ENCODE data around the gene POLR1A. TPM values are rescaled to one million over a fixed set of nuclear protein-coding genes. Genes with fewer than 3 reads are reported as not detected.

POLR1A gene
- polyA plus RNA-seq, 1 donor: 24.7 TPM

DNA sequence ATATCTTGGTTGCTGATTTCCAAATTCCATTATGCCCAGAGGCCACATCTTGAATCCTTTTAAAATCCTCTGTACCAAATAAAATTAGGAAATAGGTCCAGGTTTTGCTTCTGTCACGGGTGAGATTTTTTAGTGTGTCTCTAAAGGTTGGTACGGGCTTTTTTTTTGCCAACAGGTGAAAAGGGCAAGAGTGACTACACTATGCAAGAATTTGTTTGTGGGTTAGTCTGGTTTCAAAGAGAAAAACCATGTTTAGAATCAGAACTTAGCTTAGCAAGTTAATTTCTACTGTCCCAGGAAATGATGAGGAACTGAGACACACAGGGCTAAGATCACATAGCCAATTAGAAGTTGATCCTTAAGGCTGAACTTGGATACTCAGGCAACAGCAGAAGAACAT is 41.7 kb downstream of the POLR1A start:
- no peak for DNase-seq

DNA sequence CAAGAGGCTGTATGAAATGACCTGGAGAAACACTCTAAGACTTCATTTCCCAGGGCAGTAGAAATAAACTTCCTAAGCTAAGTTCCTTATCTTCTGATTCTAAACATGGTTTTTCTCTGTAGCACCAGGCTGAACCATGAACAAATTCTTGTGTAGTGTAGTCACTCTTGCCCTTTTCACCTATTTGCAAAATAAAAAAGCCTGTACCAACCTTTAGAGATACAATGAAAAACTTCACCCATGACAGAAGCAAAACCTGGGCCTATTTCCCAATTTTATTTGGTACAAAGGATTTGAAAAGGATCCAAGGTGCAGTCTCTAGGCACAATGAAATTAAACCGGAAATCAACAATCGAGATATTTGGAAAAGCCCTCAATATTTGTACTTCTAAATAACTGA is 43.6 kb downstream of the POLR1A start:
- DNase-seq: no peak

DNA sequence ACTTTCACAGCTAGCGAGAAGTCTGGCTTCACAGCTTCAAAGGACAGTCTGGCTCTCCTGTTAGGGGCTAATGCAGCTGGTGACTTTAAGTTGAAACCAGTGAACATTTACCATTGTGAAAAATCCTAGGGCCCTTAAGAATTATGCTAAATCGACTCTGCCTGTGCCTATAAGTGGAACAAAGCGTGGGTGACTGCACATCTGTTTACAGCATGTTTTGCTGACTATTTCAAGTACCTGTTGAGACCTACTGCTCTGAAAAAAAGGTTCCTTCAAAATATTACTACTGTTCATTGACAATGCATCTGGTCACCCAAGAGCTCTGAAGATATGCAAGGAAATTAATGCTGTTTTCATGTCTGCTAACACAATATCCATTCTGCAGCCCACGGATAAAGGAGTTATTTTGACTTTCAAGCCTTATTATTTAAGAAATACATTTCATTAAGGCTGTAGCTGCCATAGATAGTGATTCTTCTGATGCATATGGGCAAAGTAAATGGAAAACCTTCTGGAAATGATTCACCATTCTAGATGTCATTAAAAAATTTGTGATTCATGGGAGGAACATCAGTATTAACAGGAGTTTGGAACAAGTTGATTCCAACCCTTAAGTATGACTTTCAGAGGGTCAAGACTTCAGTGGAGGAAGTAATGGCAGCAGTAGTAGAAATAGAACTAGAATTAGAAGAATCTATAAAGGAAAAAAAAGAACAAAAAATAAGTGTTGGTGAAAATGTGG is 48.9 kb downstream of the POLR1A start:
- no peak for DNase-seq

DNA sequence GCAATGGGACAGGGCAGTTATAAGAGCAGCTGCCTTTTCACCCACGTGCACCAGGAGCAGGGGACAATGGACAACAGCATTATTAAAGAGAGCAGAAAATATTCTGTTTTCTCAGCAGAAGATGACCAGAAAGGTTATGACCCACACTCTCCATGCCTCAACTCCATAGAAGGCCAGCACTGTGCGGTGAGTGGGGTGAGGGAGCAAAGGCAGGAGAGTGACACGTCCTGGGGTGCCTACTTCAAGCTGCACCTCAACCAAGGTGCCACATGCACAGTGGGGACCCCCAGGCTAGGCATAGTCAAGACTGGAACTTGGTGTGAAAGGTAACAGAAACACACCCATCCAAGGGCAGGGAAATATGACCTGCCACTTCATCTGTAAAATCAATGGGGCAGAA is 50.4 kb downstream of the POLR1A start:
- no peak for DNase-seq

DNA sequence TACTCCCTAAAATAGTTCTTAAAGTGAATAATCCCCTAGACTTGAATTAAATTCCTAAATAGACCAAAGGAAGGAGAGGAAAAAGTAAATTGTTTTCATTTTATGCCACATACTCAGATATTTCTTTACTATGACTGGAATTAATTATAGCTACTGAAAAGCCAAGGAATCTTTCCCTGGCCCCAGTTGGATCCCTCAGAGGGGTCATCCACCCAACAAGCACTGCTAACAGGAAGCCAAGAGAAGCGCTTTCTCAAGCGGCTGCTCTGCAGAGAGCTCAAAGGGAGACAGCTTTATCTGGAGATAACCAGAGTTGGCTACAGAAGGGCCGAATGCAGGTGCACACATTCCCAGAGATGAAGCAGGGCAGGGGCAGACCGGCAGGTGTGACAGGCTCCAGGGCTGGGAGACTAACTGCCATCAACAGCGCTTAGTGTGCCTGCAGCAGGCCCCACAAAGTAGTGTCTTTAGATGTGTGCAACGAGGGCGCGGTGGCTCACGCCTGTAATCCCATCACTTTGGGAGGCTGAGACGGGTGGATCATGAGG is 51.1 kb downstream of the POLR1A start:
- no peak for DNase-seq

DNA sequence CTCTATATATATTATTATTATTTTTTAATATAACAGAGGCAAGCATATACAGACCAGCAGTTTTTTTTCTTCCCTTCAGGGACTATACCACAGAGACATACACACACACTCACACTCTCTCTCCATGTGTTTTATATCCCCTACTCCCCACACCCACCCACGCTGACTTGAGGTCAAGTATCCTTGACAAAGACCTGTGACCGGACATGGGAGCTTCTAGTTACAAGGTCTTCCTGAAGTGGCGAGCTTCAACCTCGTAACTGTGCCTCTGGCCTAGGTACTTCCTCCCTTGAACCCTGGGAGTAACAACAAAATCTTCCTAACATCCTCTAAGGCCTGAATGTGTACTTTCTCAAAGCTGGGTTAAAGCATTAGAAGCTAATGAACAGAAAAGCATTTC is 52.5 kb downstream of the POLR1A start:
- no peak for DNase-seq

DNA sequence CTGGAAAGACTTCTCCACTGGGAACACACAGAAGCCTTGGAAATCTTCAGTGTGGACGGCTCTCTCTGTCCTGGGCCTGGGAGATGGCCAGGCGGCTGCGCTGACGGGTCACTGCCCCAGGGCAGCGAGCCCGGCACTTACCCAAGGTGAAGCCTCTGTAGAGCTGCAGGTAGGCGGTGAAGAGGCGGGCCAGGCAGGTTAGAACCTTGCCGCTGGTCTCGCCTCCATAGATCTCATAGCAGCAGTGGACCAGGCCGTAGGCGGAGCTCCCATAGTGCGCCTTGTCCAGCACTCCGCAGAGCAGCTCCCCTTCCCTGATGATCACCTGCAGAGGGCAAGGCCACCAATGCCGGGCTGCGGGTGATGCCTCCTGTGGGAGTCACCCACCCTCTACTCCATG is 53.0 kb downstream of the POLR1A start:
- no peak for DNase-seq

DNA sequence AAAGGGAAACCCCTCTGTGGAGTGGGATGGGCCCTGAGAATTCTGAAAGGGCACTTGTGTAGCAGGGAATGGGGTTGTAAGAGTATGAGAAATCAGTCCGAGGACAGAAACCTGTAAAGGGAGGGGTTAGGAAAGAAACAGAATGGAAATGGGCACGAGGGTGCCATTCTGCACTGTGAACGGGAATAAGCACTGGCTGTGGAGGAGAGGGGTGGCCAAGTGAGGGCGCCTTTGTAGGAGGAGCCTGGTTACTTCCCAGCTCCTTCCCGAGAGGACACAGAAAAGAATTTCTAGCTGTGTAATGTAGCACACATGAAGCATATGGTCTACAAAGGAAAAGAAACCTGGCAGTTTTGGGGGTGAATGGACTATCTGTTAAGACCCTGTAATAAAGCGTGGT is 53.4 kb downstream of the POLR1A start:
- DNase-seq: no peak

DNA sequence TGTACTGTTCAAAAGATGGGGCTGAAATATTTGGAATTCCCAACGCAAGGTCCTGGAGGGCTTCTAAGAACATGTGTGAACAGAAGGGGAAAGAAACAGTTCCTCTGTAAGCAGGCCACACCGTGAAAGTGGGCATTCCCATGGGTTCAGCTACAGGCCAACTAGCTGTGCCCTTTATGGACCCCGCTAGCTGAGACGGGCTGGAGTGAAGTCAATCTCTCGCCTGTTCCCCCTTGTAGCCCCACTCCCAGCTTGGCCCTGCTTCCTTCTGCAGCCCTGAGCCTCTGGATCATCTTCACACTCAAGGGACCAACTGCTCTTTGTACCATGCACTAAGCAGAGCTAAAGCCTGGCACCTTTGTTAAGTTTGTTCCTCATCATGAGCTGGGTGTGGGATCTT is 55.4 kb downstream of the POLR1A start:
- no peak for DNase-seq

DNA sequence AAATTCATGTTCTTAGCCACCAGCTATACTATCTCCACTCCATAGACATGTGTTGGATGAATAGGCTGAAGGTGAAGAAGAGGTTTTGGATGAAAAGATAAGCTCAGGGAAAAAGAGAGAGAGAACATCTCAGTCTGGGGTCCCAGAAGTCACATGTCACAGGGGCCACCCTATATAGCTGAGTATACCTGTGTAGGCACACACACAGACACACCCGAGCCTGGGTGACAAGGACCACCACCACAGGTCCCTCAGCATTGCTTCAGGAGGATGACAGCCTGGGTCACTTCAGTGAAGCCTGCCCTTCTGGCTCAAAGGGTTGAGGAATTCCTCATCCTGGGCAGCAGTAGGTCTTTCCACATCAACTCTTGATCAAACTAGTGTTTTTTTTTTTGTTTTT is 56.2 kb downstream of the POLR1A start:
- no peak for DNase-seq

DNA sequence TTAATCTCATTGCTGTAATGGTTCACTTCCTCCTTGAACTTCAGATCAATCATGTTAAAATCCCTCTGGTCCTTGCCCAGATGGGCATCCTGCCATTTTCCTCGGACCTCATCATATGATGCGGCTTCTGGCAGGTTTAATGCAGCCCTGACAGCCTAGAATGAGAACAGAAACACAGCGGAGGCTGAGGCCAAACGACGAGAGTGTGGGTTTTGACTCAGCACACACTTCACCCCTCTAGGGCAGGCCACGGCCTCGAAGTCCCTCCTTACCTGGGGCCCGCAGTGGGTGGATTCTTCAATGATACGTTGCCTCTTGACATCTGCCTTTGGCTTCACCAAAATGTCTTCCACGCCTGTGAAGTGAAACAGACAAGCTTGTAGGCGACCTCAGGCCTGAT is 56.8 kb downstream of the POLR1A start:
- DNase-seq: no peak

DNA sequence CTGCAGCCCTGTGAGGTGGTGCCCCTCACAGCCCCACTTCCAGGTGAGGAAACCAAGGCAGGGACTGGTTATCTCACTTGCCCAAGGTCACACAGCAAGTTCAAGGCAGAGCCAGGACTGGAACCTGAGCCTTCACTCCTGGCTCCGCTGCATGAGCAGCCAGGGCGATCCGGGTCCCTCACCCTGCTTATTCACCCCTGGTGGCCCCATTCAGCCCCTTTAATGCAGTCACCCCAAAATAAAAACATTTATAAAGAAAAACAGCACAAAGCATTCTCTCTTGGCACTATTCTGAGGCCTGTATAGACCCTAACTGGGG is 57.3 kb downstream of the POLR1A start:
- DNase-seq: no peak

DNA sequence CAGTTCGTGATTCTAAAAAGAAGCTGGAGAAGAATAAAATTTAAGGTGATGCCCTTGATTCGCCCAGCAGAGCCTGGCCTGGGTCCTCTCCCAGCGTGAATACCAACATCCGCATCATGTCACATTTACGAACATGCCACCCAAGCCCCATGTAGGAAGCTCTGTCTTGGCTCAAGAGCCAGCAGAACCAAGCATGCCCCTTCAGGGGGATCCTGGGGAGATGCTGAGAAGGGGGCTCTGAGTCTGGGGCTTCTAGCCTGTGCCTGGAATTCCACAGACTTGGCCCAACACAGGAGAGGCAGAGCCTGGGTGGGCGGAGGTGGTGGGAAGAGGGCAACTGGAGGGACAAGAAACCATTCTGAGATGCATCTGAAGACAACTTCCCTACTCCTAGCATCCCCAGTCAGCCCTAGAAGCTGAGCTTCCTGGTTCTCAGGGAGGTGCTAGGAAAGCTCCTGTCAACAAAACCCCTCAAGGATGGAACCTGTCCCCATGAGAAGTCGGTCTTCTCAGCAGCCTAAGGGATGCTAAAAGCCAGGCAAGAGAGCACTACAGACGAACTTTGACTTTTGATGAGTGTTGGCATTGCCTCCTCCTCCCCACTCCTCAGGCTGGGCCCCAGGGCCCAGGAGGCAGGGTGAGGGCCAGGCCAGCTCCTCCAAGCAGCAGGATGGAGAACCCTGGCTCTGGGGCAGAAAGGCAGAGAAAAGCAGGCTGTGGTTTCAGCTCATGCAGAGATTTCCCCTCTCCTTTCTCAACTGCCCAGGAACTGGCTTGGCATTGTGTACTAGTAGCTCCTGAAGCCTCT is 57.9 kb downstream of the POLR1A start:
- DNase-seq: no peak

DNA sequence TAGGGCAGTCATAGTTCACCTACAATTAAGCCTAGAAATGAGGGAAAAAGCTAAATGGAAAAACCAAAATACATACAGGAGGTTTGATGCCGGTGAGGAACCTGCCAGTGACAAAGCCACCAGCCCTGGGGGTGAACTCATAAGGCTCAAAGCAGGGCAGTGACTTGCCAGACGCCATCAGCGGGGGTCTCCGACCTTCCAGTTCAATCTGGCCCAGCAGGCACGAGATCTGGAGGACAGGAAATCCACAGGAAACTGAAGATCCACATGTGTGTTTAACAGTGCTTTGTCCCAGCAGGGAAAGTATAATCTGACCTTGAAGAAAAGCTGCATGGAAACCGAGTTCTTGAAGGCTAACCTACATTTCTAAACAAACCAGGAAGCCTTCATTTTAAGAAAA is 60.1 kb downstream of the POLR1A start:
- no peak for DNase-seq

DNA sequence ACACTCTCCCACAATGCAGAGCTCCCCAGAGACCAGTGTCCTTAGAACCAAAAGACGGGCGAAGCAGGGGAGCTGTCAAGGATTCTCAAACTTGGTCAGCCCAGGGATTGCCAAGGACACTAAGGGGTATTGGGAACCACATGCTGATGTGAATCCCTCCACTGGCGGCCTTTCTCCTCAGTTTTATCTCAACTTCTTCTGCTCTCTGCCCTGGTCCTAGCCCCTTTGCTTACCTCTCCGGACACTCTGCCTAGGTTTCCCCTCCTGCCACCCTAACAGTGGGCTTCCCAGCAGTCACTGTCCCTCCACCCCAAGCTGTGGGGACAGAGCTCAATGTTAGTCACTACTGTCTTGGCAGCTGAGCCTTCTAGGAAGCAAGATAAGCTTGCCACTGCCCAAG is 61.1 kb downstream of the POLR1A start:
- DNase-seq: no peak

DNA sequence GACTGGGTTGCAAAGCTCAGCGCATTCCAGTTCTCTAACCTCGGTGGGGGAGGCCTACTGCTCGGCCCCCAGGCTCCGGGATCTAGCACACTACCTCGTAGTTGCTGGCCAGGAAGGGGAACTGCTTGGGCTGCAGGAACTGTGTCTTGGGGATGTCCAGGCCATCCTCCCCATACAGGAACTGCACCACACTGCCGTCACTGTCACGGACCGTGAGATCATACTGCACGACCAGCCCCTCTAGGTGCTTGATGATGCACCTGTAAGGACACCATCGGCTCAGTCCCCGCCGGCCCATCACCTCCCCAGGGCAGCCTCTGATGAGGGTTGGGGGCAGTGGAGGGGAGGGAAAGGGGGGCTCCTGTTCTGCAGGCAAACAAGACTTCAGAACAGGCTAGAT is 61.6 kb downstream of the POLR1A start:
- DNase-seq: no peak

DNA sequence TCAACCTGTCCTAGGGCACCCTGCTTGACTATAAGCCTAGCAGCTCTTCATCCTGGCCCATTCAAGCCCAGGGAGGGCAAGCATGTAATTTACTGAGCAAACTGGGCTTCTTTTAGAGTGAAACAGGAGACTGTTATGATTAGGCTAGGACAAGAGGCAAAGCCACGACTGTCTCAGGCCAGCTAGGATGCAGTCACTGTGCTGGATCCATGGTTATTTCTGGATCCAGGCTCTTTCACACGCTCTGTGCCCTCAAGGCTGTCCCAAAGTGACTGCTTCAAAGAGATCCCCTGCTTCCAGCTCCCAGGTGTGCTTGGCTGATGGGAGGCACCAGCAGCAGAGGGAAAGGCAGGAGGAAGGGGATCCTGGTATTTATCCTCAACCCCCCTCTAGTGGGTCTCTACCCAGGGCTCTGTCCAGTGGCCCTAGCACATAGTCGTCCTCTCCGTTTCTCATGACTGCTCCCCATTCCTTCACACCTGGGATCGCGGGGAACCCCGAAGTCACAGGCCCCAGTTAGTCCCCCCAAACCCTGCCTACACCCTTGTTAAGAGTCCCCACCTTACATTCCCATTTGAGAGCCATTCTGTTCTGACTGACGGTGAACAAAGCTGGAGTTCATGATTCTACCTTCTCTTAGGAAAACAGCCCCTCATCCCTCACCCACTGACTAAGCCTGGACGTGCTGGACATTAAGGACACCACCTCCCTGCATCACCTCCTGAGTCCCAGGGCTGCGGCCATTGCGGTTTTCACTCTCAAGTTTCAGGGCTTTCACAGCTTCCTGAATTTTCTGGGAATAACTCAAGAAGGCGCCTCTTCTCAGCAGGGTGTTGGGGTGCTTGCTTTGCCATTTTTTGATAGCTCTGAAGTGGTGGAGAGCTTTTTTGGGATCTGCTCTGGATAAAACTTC is 63.2 kb downstream of the POLR1A start:
- DNase-seq: no peak

DNA sequence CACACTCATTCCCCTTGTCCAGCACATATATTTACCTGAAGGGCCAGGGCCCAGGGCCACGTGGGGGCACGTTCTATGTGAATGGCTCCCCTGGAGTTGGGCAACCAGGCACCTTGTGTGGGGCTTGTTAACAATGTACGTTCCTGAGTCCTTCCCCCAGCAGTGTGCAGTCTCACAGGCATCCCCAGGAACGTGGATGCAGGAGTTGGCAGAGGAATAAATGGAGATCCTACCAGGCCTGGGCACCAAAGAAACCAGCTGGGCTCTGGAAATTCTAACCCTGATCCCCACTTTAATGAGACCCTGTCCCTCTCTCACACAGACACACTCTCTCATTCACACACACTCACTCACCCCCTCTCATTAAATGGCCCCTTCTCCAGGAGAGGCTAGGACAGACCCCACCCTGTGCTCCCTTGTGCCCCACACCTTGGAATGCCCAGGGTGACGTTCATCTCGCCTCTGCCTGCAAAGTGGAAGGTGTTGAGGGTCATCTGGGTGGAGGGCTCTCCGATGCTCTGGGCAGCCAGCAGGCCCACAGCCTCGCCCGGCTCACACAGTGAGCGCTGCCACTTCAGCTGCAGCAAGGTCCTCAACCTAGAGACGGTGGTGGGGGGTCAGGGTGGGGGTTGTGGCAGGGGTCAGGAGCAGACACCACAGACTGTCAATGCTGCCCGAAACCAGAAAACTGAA is 65.6 kb downstream of the POLR1A start:
- no peak for DNase-seq

DNA sequence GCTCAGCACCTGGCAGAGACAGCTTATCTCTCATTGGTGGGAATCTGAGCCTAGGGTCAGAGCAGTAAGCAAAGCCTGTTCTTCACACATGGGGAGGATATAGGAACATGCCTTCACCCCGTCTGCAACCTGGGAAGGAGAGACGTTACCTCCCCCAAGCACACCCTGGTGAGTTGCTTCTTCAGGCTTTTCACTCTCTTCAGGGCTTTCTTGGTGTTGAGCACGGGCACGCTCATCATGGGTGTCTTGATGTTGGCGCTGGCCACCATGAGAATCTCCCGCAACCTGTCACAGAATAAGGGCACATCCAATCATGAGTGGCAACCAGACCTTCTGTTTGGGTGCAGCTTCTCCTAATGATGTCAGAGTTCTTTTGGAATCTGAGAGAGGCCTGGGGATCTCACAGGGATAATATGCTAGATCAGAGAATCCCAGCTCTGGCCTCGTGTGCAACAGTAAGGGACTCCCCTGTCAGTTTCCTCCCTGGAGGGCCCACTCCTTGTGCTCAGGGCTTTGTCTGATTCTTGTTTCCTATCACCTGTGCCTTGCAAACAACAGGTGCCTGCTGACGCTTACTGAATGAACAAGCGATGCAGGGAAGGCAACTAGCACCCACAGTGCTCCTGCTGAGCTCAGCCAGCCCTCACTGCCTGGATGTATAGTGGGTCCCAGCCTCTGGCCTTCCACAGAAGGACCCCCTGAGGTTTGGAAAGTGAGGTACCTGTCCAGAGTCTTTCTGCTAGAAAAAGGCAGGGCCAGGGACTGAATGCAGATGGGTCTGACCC is 66.3 kb downstream of the POLR1A start:
- no peak for DNase-seq

DNA sequence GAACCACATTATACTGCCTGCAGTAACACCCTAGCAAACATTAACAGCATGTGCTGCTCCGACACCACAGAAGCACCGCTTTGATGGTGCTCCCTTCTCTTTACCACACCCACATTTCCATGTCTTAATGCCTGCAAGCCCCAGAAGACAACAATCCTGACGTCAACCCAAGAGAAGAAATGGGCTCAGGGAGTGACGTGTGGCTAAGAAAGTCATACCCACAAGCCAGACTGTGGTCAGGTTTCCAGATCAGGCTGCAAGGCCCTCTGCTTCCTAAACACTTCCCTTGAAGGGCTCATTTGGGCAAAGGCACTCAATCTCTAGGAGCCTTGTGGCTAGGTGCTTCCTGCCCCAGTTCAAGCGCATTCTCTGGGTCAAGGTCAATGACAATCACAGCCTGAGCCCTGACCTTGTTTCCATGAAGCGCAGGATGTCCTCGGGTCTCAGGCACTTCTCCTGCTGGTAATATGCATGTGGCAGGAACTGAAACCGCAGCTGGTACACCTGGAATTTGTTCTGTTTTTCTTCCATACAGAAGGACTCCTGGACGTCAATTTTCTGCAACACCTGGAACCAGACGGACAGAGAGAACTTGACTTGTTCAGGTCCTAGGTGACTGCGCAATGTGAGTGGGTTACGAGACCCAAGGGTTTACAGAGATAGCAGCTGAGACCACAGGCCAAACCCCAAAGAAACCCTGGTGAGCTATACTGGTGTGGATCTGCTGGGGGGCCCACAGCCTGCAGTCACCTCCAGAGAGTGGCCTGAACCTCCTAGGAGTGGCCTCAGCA is 67.2 kb downstream of the POLR1A start:
- no peak for DNase-seq

Data from left kidney (tissue), 2 donors.